GM12872 (cell line): ENCODE results near the gene PRR3.

Experiments used
- TF ChIP-seq, protein P1 (sequence below): IDR thresholded peaks from 3 replicates; pipeline ENCODE4 v1.5.1; 2011; ENCODE audit warnings: low read depth, mild to moderate bottlenecking, low read length, moderate library complexity; ENCODE audit not compliant: insufficient read depth

PRR3 gene

DNA sequence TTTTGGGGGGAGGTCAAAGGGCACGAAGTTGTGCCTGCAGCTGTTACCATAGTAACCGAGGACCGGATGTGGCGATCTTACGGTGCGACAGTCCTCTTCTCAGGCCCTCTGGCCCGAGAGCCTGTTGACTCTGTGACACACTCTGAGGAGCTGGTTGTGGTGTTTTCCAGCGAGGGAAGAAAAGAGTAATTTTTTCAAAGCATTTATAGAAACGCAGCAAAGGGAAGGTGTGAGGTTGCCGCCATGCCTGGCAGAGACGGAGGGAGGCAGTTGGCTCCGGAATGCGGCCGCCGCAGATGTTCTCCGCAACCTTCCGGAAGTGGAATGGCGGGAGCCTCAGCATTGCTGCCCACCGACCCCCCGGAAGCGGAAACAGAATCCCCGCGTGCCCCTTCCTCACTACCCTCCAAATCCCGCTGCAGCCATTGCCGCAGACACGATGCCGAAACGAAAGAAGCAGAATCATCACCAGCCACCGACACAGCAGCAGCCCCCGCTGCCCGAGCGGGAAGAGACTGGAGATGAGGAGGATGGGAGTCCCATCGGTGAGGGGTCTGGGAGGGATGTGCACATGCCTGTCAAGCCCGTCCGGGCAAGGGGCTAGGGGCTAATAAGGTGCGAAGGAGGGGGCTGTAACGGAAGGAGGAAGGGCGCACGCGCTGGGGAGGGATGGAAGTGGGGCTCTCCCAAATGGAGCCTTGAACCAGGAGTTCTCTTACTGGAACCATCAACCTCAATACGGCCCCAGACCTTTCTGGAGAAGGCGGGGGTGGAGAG lies at the start of gene PRR3:
Gene PRR3, plus strand, starts transcription at position 390 of the 777 bp plus-strand sequence. Its CDS starts 50 bp downstream, at position 440.
- TF ChIP-seq, protein P1, sequence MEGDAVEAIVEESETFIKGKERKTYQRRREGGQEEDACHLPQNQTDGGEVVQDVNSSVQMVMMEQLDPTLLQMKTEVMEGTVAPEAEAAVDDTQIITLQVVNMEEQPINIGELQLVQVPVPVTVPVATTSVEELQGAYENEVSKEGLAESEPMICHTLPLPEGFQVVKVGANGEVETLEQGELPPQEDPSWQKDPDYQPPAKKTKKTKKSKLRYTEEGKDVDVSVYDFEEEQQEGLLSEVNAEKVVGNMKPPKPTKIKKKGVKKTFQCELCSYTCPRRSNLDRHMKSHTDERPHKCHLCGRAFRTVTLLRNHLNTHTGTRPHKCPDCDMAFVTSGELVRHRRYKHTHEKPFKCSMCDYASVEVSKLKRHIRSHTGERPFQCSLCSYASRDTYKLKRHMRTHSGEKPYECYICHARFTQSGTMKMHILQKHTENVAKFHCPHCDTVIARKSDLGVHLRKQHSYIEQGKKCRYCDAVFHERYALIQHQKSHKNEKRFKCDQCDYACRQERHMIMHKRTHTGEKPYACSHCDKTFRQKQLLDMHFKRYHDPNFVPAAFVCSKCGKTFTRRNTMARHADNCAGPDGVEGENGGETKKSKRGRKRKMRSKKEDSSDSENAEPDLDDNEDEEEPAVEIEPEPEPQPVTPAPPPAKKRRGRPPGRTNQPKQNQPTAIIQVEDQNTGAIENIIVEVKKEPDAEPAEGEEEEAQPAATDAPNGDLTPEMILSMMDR = no peak

DNA sequence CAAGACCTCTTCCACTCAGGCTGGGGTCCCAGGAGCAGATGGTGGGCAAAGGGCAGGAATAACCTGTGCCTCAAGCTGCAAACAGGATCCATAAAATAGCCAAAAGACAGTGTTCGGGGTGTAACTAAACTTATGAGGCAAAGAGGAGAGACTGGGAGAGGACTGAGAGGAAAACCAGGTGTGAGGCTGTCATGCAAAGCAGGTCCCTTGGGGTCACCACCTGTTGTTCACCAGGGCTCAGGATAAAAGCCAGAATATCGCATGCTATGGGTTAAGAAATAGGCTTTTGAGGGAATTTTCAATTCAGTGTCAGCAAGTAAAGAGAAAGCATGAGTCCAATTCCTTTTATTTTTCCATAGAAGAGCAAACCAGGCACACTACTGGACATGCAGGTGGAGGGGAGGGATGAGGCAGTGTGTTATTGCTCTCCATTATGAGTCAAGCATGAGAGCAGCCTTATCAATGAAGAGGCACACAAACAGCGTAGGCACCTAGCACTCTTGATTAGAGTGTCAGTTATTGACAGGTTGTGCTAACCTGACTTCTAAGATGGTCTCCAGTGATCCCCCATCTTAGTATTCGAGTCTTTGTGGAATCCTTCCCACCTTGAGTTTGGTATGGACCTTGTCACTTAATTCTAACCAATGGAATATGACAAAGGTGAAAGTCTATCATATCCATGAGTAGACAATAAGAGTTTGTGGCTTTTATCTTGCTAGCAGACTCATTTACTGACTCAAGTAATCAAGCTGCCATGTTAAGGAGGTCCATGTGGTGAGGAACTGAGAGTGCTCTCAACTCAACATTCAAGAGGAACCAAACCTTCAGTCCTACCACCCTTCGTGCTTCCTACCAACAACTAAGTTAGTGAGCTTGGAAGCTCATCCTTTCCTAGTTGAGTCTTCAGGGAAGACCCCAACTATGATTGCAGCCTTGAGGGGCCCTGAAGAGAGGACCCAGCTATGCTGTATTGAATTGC lies 49.0 kb upstream of the PRR3 start:
- TF ChIP-seq, protein P1 = no peak

DNA sequence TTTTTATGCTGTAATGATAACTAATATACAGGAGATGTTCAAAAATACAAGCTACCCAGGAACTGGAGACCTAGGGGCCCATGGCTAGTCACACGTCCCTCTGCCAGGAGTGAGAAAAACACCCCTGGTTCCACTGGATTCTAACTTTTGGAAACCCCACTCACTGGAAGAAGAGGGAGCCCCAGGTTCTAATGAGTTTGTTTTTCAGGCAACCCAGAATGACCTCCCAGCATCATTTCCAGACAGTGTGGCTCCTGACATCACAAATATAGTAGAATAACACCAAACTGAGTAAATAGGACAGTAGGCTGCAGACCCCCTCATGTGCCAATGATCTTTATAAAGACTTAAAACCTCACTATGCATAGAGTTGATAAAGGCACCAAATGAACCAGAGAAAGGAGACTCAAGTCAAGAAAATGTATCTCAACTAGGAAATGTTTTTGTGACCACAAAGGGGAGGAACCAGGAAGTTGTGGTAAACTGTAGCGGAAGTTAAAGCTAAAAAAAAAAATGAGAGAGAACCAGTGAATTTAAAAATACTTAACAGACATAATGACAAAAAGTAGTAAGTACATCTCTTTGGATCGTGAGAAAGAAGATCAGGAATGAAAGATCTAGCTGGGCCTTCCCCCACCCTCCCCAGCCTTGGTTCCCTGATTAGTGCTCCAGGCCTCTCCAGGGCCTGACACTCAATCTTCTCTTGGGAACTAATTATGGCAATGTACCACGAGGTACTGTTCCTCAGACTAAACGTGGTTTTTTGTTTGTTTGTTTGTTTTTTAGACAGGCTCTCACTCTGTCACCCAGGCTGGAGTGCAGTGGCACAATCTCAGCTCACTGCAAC lies 48.0 kb upstream of the PRR3 start:
- TF ChIP-seq, protein P1 = no peak

DNA sequence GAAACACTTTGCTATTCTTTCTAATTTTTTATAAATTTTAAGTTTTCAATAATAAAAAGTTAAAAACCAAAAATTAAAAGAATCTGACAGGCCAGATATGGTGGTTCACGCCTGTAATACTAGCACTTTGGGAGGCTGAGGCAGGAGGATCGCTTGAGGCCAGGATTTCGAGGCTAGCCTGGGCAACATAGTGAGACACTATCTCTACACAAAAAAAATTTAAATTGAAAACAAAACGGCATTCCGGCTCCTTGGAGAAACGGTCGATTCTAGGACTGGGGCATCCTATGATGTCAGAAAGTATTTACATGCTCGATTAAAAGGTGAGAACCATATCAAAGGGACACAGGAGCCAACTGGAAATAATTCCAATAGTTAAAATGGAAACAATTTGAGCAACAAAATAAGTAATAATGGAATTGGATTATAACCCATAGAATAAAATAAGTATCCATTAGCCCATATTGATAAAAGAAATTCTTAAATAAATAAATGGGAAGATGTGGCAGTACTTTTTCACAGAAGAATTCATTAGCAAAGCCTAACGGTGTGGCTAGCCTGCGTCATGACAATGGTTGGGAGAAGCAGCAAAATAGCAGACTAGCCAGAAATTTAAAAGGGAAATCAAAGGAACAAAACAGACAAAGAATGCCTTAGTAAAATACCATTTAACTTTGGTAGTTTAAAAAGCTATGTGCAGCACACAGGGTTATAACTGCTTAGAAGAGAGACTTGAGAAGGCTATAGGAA lies 46.5 kb upstream of the PRR3 start:
- TF ChIP-seq, protein P1 = no peak

DNA sequence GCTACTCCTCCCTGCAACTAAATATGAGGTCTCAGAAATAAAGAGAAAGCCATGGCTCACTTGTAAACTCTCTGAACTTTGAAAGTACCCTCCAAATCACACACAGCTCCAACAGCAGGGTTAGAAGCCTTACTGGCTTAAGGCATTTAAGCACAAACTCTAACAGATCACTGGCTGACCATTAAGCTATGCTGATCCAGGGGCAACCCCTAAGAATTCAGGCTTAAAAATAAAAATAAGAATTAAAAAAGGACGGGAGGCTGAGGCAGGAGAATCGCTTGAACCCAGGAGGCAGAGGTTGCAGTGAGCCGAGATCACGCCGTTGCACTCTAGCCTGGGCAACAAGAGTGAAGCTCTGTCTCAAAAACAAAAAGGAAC lies 45.9 kb upstream of the PRR3 start:
- TF ChIP-seq, protein P1 = no peak

DNA sequence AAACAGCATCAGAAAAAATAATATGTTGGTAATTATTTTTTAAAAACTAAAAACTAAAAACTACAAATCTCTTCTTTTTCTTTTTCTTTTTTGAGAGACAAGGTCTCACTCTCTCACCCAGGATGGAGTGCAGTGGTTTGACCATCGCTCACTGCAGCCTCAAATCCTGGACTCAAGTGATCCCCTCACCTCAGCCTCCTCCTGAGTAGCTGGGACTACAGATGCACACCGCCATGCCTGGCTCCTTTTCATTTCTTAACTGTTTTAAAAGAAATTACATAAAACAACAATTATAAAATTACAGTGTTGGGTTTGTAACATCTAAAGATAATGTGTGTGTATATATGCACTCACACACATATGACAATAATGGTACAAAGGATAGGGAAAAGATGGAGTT lies 43.6 kb upstream of the PRR3 start:
- TF ChIP-seq, protein P1 = no peak
